ENCODE data around the gene NWD2.
"Not testable (repeated sequence)": the region's sequence is repeated elsewhere in the genome, so short reads cannot be mapped to it uniquely, and the experiment has no call there.

The NWD2 gene

GRCh38 chr4:37482236-37482913, 237.8 kb downstream of the NWD2 start:
- Histone ChIP-seq H3K27me3 (ENCODE audit: insufficient read depth, low read length) (no peaks in the 10 kb centered on the region), H3K4me3 (ENCODE audit: low read length) (no peak overlapping the region)
- WGBS, result 85% methylated on average over 1 of the region's 1 CpG

GRCh38 chr4:37483610-37484009, 239.1 kb downstream of the NWD2 start:
- Histone ChIP-seq H3K27me3 (ENCODE audit: insufficient read depth, low read length) (no peaks in the 10 kb centered on the region), H3K36me3 (ENCODE audit: insufficient read depth, low read length) (no peaks in the 10 kb centered on the region), H3K9ac (ENCODE audit: low read depth, low read length) (no peak overlapping the region), H3K27ac (ENCODE audit: low read depth, low read length) (no peak overlapping the region), H3K9me3 (ENCODE audit: insufficient read depth, low read depth, low read length) (no peaks in the 10 kb centered on the region), H3K4me1 (ENCODE audit: insufficient read depth, low read length) (no peaks in the 10 kb centered on the region), H3K4me3 (ENCODE audit: low read length) (no peak overlapping the region)
- no CpG with 5 or more reads among the region's 1 CpG for WGBS

More at GRCh38 chr4:37482236-37482913, 237.8 kb downstream of the NWD2 start:
- Histone ChIP-seq H3K4me1 (ENCODE audit: insufficient read depth, low read length) (no peaks in the 10 kb centered on the region), H3K9me3 (ENCODE audit: insufficient read depth, low read depth, low read length) (no peaks in the 10 kb centered on the region), H3K27ac (ENCODE audit: low read depth, low read length) (no peak overlapping the region), H3K36me3 (ENCODE audit: insufficient read depth, low read length) (no peaks in the 10 kb centered on the region), H3K9ac (ENCODE audit: low read depth, low read length) (no peak overlapping the region)

GRCh38 chr4:37486166-37486565, 241.6 kb downstream of the NWD2 start:
- Histone ChIP-seq H3K27me3 (ENCODE audit: insufficient read depth, low read length) (no peaks in the 10 kb centered on the region), H3K4me1 (ENCODE audit: insufficient read depth, low read length) (no peaks in the 10 kb centered on the region)
- WGBS, result 87% methylated on average over 3 of the region's 3 CpGs

GRCh38 chr4:37487668-37488067, 243.1 kb downstream of the NWD2 start:
- Histone ChIP-seq H3K36me3 (ENCODE audit: insufficient read depth, low read length) (no peaks in the 10 kb centered on the region), H3K9ac (ENCODE audit: low read depth, low read length) (no peak overlapping the region), H3K27me3 (ENCODE audit: insufficient read depth, low read length) (no peaks in the 10 kb centered on the region), H3K9me3 (ENCODE audit: insufficient read depth, low read depth, low read length) (no peaks in the 10 kb centered on the region), H3K27ac (ENCODE audit: low read depth, low read length) (no peak overlapping the region), H3K4me1 (ENCODE audit: insufficient read depth, low read length) (no peaks in the 10 kb centered on the region), H3K4me3 (ENCODE audit: low read length) (no peak overlapping the region)

More at GRCh38 chr4:37486166-37486565, 241.6 kb downstream of the NWD2 start:
- H3K9ac ChIP-seq (ENCODE audit: low read depth, low read length), result no peak overlapping the region
- H3K27ac ChIP-seq (ENCODE audit: low read depth, low read length), result no peak overlapping the region
- no peak overlapping the region for H3K4me3 ChIP-seq (ENCODE audit: low read length)
- H3K9me3 ChIP-seq (ENCODE audit: insufficient read depth, low read depth, low read length), result no peaks in the 10 kb centered on the region
- no peaks in the 10 kb centered on the region for H3K36me3 ChIP-seq (ENCODE audit: insufficient read depth, low read length)

DNA sequence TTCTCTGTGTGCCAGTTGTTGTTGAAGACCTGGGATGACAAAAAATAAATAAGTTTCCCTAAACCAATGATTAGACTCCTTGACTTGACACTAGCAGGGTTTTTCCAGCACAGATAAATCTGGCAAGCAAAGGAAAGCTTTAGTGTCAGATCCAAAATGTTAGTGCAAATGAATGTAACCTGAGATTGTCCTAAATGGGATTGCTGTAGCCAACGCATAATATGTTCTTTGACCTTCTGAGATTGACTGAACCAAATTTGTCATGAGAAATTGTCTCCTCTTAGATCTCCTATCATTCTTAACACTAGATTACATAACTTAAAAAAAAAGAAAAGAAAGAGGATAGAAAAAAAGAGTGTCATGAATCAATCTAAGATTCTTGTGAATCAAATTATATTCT, 245.2 kb downstream of the NWD2 start:
- no peak overlapping the region for H3K9ac ChIP-seq (ENCODE audit: low read depth, low read length)
- H3K4me3 ChIP-seq (ENCODE audit: low read length), result no peak overlapping the region
- H3K9me3 ChIP-seq (ENCODE audit: insufficient read depth, low read depth, low read length), result no peaks in the 10 kb centered on the region
- H3K27me3 ChIP-seq (ENCODE audit: insufficient read depth, low read length), result no peaks in the 10 kb centered on the region
- WGBS, result 79% methylated on average over 1 of the region's 1 CpG
- H3K27ac ChIP-seq (ENCODE audit: low read depth, low read length), result no peak overlapping the region
- H3K36me3 ChIP-seq (ENCODE audit: insufficient read depth, low read length), result no peaks in the 10 kb centered on the region
- H3K4me1 ChIP-seq (ENCODE audit: insufficient read depth, low read length), result no peaks in the 10 kb centered on the region

DNA sequence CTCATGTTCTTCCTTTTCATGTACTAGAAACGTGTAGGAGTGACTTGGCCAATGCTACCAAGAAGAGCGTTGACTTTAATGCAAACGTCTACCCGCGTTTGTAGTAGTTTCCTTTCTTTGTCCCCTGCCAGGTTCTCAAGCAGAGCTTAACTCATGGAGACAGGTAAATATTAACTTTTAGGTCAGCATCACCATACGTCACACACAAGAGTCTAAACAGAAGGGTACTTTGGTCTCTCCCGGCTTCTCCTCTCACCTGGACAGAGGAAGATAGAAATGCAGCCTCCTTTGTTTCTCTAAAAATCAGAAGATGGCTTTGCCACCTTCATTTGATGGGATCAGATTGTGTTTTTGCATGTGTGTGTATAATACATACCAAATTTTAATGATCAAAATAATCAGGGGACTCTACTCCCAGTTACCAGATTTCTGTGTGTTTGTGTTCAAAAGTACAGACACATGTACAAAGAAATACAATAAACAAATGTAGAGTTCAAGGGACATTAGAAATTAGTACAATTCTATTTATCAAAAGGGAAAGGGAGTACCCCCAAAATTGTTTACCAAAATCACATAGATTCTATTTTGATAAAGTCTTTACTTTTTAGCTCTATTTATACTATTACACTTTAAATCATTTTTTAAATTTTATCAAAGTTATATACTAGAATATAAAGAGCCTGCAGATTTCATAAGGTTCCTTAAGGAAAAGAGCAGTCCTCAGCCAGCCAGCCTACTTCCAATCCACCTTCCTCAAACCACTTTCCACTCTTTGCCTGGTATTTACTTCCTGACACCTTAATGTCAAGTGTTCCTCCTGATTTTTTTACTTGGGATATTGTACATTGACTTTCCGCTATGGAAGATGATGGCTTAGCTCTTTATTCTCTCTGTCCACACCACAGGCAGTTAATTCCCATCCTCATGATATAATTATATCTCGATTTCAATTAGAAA, 246.1 kb downstream of the NWD2 start:
- H3K4me3 ChIP-seq (ENCODE audit: low read length), result no peak overlapping the region
- H3K36me3 ChIP-seq (ENCODE audit: insufficient read depth, low read length), result no peaks in the 10 kb centered on the region
- H3K27me3 ChIP-seq (ENCODE audit: insufficient read depth, low read length), result no peaks in the 10 kb centered on the region
- H3K4me1 ChIP-seq (ENCODE audit: insufficient read depth, low read length), result no peaks in the 10 kb centered on the region
- WGBS, result 92% methylated on average over 8 of the region's 9 CpGs
- no peaks in the 10 kb centered on the region for H3K9me3 ChIP-seq (ENCODE audit: insufficient read depth, low read depth, low read length)
- H3K27ac ChIP-seq (ENCODE audit: low read depth, low read length), result no peak overlapping the region
- H3K9ac ChIP-seq (ENCODE audit: low read depth, low read length), result no peak overlapping the region

GRCh38 chr4:37495353-37495752, 250.8 kb downstream of the NWD2 start:
- H3K9ac ChIP-seq (ENCODE audit: low read depth, low read length); H3K4me3 ChIP-seq (ENCODE audit: low read length); H3K4me1 ChIP-seq (ENCODE audit: insufficient read depth, low read length); H3K27me3 ChIP-seq (ENCODE audit: insufficient read depth, low read length); H3K36me3 ChIP-seq (ENCODE audit: insufficient read depth, low read length); H3K9me3 ChIP-seq (ENCODE audit: insufficient read depth, low read depth, low read length); H3K27ac ChIP-seq (ENCODE audit: low read depth, low read length): not testable (repeated sequence)
- WGBS, result 97% methylated on average over 4 of the region's 4 CpGs

All from HUES64 (cell line).